HG03460 (cell line): ENCODE measurements around the gene SAE1.
"Not testable (repeated sequence)": the region's sequence is repeated elsewhere in the genome, so short reads cannot be mapped to it uniquely, and the experiment has no call there.

ENCODE experiments used
- ATAC-seq: cut with Tn5 transposase; IDR thresholded peaks from one replicate; pipeline ENCODE4 v1.9.1; 2021; ENCODE audit not compliant: unreplicated experiment

Gene SAE1

DNA sequence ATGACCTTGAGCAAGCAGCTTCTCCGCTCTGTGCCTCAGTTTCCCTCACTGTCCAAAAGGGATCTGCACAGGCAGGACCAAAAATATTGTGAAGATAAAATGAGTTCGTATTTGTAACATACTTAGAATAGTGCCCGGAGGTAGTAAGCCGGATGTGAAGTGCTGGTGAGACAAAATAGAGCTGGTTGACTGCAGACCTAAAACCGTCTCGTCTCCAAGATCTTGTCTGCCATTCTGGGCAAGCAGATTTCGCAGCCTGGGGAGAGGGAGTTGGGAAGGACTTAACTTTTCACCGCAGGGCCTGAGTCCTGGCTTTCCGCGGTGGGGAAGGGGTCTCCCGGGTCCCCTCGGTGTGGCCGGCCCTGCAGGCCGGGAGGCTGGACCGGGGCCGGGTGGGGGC, 108.5 kb downstream of the SAE1 start:
- no peak for ATAC-seq

DNA sequence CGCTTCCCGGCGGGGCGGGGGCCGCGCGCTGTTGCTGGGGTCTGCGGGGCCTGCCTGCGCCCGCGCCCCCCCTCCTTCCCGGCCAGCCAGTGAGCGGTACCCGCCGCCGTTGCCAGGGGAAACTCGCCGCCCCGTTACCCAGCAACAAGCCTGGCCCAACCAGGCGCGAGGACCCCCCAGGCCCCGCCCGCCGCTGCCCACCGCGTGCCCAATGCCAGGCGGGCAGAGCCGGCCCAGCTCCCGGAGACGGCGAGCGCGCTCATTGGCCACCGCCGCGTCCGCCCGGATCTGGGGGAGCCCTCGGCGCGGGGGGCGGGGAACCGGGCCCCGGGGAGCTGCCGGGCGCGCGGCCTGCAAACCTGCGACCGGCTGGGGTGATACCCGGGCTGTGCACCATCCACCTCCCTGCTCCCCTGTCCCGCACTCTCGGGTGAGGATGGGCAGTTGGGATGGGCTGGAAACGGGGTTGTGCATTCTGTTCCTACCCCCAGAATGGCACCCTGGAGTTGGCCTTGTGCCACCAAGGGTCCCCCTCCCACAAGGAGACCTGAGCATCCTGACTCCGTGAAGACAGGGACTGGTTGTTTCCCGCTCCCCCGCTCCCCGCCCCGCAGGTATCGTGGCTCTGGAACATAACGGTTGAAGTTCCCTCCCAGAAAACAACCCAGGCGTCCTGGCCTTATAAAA, 109.1 kb downstream of the SAE1 start:
- ATAC-seq = no peak

DNA sequence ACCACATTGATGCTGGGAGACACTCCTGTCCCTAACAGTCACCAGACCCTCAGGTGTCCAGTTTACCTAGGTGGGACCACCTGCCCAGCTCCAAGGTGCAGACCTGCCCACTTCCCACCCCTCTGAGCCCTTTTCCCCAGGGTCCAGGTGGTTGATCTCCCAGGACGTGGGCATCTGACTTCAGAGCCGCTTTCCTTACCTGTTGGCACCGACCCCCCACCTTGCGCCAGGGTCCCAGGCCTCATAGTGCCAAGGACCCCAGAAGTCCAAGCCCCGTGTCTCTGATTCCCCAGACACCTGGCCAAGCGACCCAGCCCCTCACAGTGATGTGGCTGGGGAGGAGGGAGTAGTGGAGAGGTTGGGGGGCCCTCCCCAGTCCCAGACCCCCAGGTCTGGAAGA, 109.9 kb downstream of the SAE1 start:
- no peak for ATAC-seq

DNA sequence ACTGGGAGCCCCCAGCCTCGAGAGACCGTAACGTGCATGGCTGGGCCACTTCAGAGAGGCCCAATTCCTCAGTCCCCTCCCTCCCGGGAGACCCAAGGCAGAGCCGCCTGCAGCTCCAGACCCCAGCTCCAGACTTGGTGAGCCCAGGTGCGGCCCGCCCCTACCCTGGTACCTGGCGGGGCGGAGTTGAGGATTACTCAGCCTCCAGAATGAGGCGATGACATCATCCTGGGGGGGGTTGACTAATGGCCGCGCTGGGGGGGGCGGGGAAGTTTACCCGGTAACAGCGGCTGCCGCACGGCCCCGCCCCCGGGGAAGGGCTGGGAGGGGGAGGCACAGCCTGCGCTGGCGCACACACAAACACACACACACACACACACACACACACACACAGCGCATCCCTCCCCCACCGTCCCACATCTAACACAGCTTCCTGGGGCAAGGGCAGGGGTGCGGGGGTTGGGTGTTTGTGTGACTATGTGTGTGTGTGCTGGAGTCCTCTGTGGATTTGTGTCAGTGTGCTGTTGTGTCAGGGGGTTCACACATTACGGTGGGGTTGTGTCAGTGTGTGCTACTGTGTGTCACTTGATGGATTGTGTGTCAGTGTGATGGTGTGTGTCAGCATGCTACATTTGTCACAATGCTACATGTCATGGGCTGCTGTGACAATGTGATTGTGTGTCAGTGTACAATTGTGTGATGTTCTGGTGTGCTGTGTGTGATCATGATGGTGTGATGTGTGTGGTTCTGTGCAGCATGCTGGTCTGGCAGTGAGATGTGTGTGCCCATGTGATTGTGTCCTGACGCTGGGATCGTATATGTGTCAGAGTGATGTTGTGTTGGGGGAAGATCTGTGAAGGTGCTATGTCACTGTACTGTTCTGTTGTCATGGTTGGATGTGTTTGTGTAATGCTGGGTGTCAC, 110.6 kb downstream of the SAE1 start:
- no peak for ATAC-seq

DNA sequence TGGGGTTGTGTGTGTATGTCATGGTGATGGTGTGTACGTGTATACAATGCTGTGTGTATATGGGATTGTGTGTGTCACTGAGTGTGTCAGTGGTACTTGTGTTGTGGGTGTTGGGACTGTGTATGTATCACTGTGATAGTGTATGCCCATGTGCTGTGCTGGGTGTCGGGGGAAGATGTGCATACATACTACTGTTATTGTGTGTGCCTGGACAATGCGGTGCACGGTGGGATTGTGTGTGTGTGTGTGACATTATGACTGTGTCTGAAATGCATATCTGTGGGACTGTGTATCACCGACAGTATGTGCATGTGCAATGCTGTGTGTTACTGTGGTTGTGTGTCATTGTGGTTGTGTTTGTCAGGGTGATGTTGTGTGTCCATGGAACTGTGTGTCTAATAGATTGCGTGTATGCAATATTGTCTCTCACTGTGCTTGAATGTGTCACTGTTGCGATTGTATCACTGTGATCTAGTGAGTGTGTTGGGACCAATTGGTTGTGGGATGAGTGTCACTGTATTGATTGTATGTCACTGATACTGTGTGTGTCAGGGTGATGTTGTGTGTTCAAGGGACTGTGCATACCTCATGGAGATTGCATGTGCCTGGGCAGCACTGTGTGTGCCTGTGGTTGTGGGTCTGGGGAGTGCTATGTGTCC, 111.4 kb downstream of the SAE1 start:
- ATAC-seq = no peak

DNA sequence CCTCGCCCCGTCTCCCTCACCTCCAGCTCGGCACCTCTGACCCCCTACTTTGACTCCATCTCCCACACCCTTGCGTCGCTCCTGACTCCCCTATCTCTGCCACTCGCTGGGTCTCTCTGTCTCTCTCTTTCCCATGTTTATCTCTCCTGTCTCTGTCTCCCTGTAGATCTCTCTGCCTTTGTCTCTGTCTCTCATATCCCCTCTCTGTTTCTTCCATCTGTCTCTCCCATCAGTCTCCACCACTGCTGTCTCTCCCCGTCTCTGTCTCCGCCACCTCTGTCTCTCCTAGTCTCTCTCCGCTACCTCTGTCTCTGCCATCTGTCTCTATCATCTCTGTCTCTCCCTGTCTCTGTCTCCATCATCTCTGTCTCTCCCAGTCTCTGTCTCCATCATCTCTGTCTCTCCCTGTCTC, 112.7 kb downstream of the SAE1 start:
- no peak for ATAC-seq

DNA sequence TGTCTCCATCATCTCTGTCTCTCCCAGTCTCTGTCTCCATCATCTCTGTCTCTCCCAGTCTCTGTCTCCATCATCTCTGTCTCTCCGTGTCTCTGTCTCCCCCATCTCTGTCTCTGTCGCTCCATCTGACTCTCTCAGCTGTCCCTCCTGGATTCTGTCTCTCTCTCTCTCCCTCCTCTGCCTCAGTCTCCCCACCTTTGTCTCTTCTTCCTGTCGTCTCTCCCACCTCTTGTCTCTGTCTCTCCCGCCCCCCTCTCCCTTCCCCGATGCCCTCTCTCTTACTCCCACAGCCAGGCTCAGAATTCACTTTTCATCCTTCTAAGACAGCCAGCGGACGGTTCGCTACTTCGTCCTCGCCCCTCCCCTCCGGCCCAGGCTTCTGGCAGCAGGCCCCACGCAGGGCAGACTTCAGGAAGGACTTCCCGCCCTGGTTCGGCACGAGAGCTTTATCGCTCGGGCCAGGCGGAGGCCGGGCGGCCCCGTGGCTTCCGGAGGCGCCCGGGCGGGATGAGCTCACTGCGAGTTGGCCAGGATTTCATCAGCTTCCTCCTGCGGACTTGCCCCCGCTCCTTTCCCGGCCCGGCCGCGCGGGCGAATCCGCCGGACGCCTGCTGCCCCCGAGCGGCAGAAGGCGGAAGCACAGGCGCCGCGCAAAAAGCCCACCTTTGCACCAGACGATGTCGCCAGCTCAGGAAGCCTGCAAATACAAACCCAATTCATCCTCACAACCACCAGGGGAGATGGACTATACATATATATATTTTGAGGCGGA, 113.3 kb downstream of the SAE1 start:
- ATAC-seq = peak; percentile 53

DNA sequence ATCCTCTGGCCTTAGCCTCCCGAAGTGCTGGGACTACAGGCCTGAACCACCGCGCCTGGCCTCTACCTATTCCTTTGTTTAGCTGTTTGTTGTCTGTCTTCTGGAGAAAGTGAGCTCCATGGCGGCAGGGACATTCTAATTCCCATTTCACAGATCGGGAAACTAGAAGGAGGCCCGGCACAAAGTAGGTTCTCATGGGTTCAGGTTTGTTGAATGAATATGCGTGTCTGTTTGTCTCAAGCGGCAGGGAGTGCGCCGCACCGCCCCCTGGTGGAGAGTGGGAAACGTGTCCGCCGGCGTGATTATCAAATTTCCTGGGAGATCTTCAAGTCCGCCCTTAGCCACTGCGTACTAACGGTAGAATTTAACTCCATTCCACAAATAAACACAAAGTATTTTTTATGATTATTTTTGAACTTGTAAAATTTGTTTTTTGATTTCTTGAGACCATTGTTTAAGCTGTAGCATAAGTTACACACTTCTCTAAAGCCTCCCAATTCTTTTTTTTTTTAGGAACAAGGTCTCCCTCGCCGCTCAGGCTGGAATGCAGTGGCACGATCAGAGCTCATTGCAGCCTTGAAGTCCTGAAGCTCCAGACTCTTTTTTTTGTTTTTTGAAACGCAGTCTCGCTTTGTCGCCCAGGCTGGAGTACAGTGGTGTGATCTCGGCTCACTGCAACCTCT, 116.8 kb downstream of the SAE1 start:
- no peak for ATAC-seq

DNA sequence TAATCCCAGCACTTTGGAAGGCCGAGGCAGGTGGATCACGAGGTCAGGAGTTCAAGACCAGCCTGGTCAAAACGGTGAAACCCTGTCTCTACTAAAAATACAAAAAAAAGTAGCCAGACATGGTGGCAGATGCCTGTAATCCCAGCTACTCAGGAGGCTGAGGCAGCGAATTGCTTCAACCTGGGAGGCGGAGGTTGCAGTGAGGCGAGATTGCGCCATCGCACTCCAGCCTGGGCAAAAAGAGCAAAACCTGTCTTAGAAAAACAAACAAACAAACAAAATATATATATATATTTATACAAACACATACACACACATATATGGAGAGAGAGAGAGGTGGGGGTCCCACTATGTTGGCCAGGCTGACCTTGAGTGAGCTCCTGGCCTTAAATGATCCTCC, 122.4 kb downstream of the SAE1 start:
- not testable (repeated sequence) for ATAC-seq

DNA sequence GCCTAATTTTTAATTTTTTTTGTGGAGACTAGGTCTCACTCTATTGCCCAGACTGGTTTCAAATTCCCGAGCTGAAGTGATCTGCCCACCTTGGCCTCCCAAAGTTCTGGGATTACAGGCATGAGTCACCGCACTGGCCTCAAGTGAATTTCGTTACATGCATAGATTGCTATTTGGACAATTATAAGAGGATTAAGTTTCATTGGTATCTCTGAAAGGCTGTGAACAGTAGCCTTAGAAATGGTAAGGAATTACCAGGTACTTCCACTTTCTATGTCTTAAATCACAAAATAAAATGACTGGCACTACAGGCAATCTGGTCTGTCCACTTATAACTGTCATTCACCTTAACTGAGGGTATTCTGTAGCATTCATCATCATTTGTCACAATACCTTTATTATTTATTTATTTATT, 122.8 kb downstream of the SAE1 start:
- ATAC-seq = no peak

DNA sequence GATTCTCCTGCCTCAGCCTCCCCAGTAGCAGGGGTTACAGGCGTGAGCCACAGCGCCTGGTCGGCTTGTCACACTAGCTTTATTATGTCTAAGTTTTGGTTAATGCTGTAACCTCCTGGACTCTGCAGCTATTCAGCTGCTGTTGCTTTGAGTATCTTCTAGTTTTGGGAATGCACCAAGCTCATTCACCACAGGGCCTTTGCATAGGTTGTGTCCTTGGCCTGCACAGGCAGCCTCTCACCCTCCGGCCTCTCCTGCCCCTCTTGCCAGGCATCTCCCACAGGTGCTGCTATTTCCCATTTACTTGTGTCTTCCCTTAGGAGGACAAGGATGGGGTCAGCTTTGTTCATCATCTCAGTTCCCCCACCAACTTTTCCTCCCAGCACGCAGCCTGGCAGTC, 123.3 kb downstream of the SAE1 start:
- no peak for ATAC-seq

DNA sequence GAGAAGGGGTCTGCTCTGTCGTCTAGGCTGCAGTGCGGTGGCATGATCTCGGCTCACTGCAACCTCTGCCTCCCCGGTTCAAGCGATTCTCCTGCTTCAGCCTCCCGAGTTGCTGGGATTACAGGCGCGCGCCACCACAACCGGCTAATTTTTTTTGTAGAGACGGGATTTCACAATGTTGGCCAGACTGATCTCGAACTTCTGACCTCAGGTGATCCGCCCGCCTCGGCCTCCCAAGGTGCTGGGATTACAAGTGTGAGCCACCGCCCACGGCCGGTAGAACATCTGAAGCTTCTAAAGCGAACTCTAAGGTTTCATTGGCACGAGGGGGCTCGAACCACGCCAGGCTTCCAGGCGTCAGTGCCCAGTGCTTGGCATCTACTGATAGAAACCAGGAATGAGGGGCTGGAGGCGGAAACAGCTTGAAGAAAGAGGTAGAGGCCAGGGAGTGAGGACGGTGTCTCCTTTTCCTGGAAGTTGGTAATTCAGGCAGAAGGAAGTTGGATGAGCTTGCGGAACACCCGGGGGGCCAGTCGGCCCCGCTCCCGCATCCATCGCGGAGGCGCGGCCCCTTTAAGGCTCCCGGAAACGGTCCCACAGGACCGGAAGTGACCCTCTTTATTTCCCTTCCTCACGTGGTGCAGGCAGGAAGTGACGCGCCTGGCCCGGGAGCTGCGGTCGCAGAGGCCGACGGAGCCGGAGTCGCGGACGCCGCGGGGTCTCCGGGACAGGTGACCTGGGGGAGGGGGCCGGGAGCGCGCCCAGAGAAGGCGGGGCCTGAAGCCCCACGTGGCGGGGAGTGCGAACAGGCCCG, 125.5 kb downstream of the SAE1 start, which contains the start of gene CCDC9:
Gene CCDC9 (plus strand): TSS at position 647 of the 814 bp plus-strand sequence. CDS start 1,876 bp downstream, outside the sequence.
- peak; percentile 46 for ATAC-seq

DNA sequence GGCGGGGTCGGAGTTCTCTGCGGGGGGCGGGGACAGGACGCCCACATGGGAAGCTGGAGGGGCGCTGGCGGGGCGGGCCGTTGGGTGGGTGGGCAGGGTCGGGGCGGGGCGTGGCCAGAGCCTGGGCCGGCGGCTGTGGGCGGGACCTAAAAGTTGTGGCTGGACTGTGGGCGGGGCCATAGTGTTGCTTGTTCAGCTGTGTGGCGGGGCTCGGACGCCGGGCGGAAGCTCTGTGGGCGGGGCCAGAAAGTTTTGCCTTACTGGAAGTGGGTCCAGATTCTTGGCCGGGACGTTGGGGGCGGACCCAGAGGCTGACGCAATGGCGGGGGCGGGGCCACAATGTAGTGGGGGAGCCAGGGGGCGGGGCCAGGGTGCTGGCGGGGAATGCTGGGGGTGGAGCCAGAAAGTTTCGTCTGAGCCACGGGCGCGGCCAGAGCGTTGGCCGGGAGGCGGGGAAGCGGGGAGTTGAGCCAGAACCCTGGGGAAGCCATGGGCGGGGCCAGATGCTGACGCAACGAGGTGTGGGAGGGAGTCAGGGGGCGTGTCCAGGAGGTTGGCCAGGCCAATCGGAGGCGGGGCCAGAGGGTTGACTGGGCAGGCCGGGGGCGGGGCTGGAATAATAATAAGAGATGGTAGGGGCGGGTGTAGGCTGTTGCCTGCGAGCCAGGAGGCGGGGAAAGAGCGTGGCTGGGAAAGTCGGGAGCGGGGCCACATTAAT, 126.2 kb downstream of the SAE1 start:
- ATAC-seq = peak; percentile 73

DNA sequence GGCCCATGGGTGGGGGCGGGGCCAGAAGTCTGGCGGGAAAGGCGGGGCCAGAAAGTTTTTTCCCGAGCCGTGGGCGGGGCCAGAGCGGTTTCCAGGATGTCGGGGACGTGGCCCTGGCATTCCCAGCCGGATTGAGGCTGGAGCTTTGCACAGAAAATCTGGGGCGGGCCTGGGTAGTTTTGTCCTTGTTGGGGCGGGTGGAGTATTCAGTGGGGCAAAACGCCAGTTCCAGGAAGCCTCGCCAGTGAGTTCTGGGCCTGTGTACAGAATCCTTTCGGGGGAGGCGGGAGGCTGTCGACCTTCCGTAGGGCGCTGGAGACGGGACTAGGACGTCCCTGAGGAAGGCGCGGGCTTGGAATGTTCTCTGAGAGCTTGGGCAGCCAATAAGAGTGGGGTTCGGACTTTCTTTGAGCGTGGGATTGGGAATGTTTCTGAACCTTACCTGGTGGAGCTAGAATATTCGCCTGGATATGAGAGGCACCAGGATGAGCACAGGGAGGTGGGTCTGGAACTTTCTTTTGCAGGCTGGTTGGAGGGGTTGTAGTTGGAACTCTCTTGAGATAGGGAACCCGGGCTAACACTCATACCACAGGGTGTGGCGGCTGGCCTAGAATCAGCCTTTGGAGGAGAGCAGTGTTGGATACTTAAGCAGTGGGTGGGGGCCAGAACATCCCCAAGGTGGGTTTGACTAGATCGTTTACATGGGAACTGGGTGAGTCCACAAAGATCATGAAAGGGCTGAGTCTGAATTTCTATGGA, 127.0 kb downstream of the SAE1 start:
- ATAC-seq = no peak

DNA sequence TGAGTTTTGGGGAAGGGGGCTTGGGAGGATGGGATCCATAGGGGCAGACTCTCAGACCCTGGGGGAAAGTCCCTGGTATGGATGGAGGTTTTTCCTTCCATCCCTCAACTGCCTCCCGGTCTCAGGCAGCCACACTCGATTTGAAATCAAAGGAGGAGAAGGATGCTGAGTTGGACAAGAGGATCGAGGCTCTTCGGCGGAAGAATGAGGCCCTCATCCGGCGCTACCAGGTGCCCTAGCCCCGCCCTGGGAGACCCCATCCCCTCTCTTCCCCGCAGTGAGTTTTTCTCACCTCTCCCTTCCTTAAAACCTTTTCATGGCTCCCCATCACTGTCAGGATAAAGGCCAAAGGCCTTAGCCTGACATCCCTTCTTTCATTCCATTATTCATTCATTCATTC, 127.8 kb downstream of the SAE1 start:
- no peak for ATAC-seq

DNA sequence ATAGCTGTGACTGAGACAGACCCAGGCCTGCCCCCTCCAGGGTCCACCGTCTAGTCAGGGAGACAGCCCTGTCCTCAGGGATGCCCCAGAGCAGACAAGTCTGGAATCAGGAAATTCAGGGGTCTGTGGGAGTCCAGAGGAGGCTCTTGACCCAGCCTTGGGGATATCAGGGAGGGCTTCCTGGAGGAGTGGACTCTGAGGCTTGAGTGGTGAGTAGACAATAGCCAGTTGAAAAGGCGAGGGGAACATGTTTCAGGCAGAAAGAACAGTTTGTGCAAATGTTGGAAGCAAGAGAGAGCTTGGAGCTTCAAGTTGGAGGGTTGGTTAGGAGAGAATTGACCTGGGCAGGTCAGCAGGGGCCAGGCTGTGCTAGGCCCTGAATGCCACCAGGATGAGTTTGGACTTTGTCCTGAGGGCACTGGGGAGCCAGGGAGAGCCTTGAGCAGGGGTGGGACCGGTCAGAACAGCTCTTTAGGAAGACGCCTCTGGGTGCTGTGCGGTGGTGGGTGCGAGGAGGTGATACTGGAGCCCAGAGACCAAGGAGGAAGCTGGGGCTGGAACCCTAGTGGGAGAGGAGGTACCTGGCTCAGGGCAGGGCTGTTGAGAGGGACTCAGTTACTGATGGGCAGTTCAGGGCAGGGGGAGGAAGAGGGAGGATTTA, 128.4 kb downstream of the SAE1 start:
- no peak for ATAC-seq
